LoVo (cell line): ENCODE measurements around the gene PCDHB2.
"Not testable (repeated sequence)": the region's sequence is repeated elsewhere in the genome, so short reads cannot be mapped to it uniquely, and the experiment has no call there.

Experiments
- DNase-seq: peaks from one replicate; pipeline ENCODE4 v3.0.0-alpha.2; 2016; ENCODE audit warnings: low spot score

Gene PCDHB2

DNA sequence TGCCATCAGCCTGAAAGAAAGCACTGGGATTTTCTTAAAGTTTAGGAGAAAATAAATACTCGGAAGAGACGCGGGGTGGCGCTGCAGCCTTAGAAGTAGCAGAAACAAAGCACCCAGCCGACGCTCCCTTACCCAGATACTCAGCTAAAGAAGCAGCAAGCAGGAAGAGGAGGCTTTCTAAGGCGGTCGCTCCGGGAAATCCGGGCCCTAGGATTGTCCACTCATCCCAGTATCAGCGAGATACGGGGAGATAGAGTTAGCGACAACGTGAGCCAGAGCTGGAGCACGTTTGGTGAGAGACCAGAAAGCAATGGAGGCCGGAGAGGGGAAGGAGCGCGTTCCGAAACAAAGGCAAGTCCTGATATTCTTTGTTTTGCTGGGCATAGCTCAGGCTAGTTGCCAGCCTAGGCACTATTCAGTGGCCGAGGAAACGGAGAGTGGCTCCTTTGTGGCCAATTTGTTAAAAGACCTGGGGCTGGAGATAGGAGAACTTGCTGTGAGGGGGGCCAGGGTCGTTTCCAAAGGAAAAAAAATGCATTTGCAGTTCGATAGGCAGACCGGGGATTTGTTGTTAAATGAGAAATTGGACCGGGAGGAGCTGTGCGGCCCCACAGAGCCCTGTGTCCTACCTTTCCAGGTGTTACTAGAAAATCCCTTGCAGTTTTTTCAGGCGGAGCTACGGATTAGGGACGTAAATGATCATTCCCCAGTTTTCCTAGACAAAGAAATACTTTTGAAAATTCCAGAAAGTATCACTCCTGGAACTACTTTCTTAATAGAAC is at the start of gene PCDHB2:
TSS of gene PCDHB2 (plus strand) at position 135 of the 782 bp plus-strand sequence. CDS start at position 311, 176 bp downstream.
- DNase-seq, result no peak

GRCh38 chr5:141050622-141051520 is 43.5 kb upstream of the PCDHB2 start, which contains the start of gene PCDHB1:
Gene PCDHB1 (plus strand): TSS chr5:141051374. CDS start chr5:141051471, 97 bp downstream.
- DNase-seq, result no peak

DNA sequence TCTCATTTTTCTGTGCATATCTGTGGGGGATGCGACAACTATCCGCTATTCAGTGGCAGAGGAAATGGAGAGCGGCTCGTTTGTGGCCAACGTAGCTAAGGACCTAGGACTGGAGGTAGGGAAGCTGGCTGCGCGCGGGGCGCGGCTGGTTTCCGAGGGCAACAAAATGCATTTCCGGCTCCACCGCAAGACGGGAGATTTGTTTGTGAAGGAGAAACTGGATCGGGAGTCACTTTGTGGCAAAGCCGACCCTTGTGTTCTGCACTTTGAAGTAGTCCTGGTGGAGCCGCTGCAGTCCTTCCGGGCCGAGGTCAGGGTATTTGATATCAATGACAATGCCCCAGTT is 42.9 kb upstream of the PCDHB2 start:
- DNase-seq, result no peak

DNA sequence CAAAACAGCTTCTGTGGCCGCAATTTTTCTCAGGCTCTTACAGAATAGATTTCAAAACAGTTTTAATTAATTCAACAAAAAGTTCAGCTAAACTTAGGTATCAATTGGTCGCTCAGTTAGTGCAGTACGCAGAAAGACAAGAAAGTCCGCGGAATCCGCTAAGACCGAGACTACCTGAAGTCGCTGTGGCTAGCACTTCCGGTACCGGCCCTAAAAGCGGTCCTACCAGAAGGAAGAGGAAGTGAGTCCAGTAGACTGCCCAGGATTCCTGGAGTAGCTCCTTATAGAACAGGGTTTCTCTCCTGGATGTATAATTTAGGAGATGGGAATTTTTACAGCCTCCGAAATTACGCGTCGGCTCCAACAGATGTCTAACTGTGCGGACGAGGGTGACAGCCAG is 16.6 kb upstream of the PCDHB2 start:
- no peak for DNase-seq

DNA sequence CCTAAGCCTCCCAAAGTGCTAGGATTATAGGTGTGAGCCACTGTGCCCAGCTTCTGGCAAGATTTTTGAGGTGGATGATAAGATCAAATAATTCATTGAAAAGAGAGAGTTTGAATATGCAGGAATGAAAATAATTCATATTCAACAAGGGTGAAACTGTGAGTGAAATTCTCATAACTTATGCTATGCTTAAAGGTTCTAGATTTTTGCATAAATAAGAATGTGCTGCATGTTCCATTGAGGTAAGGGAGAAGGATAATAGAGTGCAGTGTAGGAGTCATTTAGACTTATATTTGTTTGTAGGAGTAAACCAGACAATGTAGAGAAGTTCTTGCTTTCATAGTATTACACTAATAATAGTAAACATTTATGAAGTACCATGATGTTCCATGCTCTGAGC is 12.2 kb upstream of the PCDHB2 start:
- no peak for DNase-seq

- DNase-seq, result peak; percentile 2
Observed at GRCh38 chr5:141084487-141084989, 9.9 kb upstream of the PCDHB2 start.

- DNase-seq, result no peak
Observed at GRCh38 chr5:141095263-141095641, 837 bp downstream of the PCDHB2 start.

- not testable (repeated sequence) for DNase-seq
Observed at GRCh38 chr5:141096181-141096580, 1.8 kb downstream of the PCDHB2 start.

DNA sequence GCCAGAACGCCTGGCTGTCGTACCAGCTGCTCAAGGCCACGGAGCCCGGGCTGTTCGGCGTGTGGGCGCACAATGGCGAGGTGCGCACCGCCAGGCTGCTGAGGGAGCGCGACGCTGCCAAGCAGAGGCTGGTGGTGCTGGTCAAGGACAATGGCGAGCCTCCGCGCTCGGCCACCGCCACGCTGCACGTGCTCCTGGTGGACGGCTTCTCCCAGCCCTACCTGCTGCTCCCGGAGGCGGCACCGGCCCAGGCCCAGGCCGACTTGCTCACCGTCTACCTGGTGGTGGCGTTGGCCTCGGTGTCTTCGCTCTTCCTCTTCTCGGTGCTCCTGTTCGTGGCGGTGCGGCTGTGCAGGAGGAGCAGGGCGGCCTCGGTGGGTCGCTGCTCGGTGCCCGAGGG is 2.2 kb downstream of the PCDHB2 start:
- not testable (repeated sequence) for DNase-seq

DNA sequence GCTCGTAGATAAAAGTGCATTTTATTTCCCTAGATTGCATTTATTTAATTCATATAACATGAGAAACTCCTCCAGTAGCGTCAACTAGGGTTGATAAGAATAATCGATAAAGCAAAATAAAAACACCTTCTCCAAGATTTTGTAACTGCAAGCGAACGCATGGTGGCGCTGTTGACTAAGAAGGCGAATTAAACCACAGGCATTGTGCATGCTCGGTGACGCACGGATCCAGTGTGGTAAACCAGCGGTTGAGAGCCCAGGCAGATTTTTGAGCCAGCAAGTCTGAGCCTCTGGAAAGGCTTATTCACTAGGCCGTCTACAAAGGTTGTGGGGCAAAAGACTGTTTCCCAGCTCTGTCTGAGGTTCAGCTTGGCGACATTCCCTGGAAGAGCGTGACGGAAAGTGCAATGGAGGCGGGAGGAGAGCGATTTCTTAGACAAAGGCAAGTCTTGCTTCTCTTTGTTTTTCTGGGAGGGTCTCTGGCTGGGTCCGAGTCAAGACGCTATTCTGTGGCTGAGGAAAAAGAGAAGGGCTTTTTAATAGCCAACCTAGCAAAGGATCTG is 5.9 kb downstream of the PCDHB2 start, which contains the start of gene PCDHB3:
TSS of gene PCDHB3 (plus strand) at position 231 of the 563 bp plus-strand sequence. CDS start at position 408, 177 bp downstream.
- DNase-seq, result peak; percentile 25

- no peak for DNase-seq
Observed at GRCh38 chr5:141101059-141101458, 6.6 kb downstream of the PCDHB2 start.

GRCh38 chr5:141102070-141102469 is 7.7 kb downstream of the PCDHB2 start:
- DNase-seq, result not testable (repeated sequence)

DNA sequence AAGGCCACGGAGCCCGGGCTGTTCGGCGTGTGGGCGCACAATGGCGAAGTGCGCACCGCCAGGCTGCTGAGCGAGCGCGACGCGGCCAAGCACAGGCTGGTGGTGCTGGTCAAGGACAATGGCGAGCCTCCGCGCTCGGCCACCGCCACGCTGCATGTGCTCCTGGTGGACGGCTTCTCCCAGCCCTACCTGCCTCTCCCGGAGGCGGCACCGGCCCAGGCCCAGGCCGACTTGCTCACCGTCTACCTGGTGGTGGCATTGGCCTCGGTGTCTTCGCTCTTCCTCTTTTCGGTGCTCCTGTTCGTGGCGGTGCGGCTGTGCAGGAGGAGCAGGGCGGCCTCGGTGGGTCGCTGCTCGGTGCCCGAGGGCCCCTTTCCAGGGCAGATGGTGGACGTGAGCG is 8.1 kb downstream of the PCDHB2 start:
- DNase-seq, result not testable (repeated sequence)

- no peak for DNase-seq
Observed at GRCh38 chr5:141105350-141105749, 10.9 kb downstream of the PCDHB2 start.

DNA sequence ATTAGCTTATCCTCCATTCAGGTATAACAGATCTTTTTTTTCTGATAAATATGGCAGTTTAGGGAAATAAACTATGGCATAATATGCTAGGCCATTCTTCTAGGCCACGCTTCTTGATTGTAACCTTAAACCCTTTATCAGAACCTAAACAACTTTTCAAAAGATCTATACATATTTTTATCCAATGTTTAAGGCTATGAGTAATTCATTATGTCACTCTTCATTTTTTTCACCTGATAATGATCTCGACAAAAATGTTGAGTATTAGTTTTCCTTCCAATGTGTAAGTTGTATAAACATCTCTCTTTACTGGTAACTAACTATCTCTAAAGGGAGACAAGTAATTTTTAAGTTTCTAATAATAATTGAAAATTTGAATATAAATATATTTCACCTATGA is 24.8 kb downstream of the PCDHB2 start:
- DNase-seq, result no peak

DNA sequence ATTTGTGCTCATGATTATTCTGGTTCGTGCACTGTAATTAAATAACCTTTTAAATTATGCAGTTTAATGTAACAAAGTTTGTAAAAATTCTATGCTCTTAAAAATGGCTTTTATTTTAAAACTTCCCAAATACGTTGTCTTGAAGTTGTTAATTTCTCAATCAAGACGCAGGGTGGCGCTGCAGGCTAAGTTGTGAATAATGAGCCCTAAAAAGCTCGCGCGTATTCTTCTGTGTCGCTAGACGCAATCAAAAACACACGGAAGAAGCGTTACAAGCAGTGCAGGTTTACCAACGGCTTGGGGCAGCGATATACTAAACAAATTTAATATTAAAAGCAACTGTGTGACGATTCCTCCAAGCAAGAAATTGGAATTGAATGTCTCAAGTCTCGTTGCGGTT is 27.1 kb downstream of the PCDHB2 start, which contains the start of gene PCDHB4:
TSS of gene PCDHB4 (plus strand) at position 256 of the 400 bp plus-strand sequence. CDS start 181 bp downstream, outside the sequence.
- DNase-seq, result no peak

GRCh38 chr5:141121985-141122384 is 27.6 kb downstream of the PCDHB2 start:
- DNase-seq, result no peak

DNA sequence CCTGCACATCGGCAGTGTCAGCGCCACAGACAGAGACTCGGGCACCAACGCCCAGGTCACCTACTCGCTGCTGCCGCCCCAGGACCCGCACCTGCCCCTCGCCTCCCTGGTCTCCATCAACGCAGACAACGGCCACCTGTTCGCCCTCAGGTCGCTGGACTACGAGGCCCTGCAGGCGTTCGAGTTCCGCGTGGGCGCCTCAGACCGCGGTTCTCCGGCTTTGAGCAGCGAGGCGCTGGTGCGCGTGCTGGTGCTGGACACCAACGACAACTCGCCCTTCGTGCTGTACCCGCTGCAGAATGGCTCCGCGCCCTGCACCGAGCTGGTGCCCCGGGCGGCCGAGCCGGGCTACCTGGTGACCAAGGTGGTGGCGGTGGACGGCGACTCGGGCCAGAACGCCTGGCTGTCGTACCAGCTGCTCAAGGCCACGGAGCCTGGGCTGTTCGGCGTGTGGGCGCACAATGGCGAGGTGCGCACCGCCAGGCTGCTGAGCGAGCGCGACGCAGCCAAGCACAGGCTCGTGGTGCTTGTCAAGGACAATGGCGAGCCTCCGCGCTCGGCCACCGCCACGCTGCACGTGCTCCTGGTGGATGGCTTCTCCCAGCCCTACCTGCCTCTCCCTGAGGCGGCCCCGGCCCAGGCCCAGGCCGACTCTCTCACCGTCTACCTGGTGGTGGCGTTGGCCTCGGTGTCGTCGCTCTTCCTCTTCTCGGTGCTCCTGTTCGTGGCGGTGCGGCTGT is 29.2 kb downstream of the PCDHB2 start:
- not testable (repeated sequence) for DNase-seq

- no peak for DNase-seq
Observed at GRCh38 chr5:141127305-141127704, 32.9 kb downstream of the PCDHB2 start.

- no peak for DNase-seq
Observed at GRCh38 chr5:141135030-141135717, 40.8 kb downstream of the PCDHB2 start, which contains the start of gene PCDHB5. Gene PCDHB5 (plus strand): TSS chr5:141135206. CDS start chr5:141135435, 229 bp downstream.
